GM19239 (cell line): ENCODE results near the gene WTAP.
"Not testable (repeated sequence)": the region's sequence is repeated elsewhere in the genome, so short reads cannot be mapped to it uniquely, and the experiment has no call there.

Source experiments
- DNase-seq: peaks from one replicate; pipeline ENCODE4 v3.0.0; 2011; ENCODE audit warnings: low spot score; ENCODE audit not compliant: insufficient read length
- FAIRE-seq: peaks from 2 replicates; lab custom pipeline; 2011; peaks lifted over from hg19 to GRCh38; lab: Jason Lieb, UNC

The WTAP gene

GRCh38 chr6:159726255-159726917, 920 bp upstream of the WTAP start:
- DNase-seq (no peak), FAIRE-seq (no peak)

- no peak for DNase-seq
- no peak for FAIRE-seq
These were observed 575 bp downstream of the WTAP start for GRCh38 chr6:159727717-159728445.

- FAIRE-seq (peak; percentile 58), DNase-seq (no peak)
These were observed 1.2 kb downstream of the WTAP start for GRCh38 chr6:159728531-159728964.

- no peak for DNase-seq
- FAIRE-seq, result peak; percentile 91
These were observed 2.5 kb downstream of the WTAP start for GRCh38 chr6:159729598-159730331.

- FAIRE-seq (peak; percentile 54), DNase-seq (no peak)
These were observed 3.0 kb downstream of the WTAP start for GRCh38 chr6:159730332-159730676.

- not testable (repeated sequence) for FAIRE-seq, DNase-seq
These were observed 5.2 kb downstream of the WTAP start for GRCh38 chr6:159732550-159732949.

- FAIRE-seq, DNase-seq: not testable (repeated sequence)
These were observed 6.1 kb downstream of the WTAP start for GRCh38 chr6:159733395-159733794.

GRCh38 chr6:159736908-159737307, 9.6 kb downstream of the WTAP start:
- FAIRE-seq, result no peak
- DNase-seq, result no peak

- FAIRE-seq (peak; percentile 64), DNase-seq (no peak)
These were observed 12.0 kb downstream of the WTAP start for GRCh38 chr6:159739341-159739740.

- DNase-seq (no peak), FAIRE-seq (no peak)
These were observed 14.9 kb downstream of the WTAP start for GRCh38 chr6:159742165-159742564.

- DNase-seq, result no peak
- FAIRE-seq, result no peak
These were observed 17.8 kb downstream of the WTAP start for GRCh38 chr6:159745081-159745480.

GRCh38 chr6:159746759-159747158, 19.5 kb downstream of the WTAP start:
- FAIRE-seq (no peak), DNase-seq (no peak)

- not testable (repeated sequence) for FAIRE-seq, DNase-seq
These were observed 20.8 kb downstream of the WTAP start for GRCh38 chr6:159748127-159748526.

GRCh38 chr6:159751448-159751847, 24.1 kb downstream of the WTAP start:
- FAIRE-seq (no peak), DNase-seq (no peak)

- FAIRE-seq (no peak), DNase-seq (no peak)
These were observed 26.0 kb downstream of the WTAP start for GRCh38 chr6:159753081-159753872.

- DNase-seq (no peak), FAIRE-seq (no peak)
These were observed 27.1 kb downstream of the WTAP start for GRCh38 chr6:159754401-159754800.

- FAIRE-seq, result no peak
- DNase-seq, result no peak
These were observed 27.9 kb downstream of the WTAP start for GRCh38 chr6:159754959-159755914.

- no peak for FAIRE-seq
These were observed 29.2 kb downstream of the WTAP start for GRCh38 chr6:159756508-159756907.

More at GRCh38 chr6:159756508-159756907, 29.2 kb downstream of the WTAP start:
- DNase-seq, result no peak
